Gastrocnemius medialis (tissue), 4 donors: ENCODE measurements around the gene CDH23.

ENCODE experiments used
- POLR2A ChIP-seq, 2 donors: fragments of 450-650 bp; IDR thresholded peaks; one replicate each; pipeline ENCODE4 v1.6.1; 2017; ENCODE audit warnings: antibody characterized with exemption in 2 of 2, mild to moderate bottlenecking in 2 of 2, moderate library complexity in 2 of 2
- TF ChIP-seq, protein P1 (sequence below), 5 experiments: fragments of 450-650 bp in 3 of 5; fragments of 200-600 bp in 2 of 5; sonication (generic) in 2 of 5; IDR thresholded peaks in 4 of 5; conservative IDR thresholded peaks in 1 of 5; 1 replicate in 4 of 5; 2 replicates in 1 of 5; pipeline ENCODE4 v1.5.1; 2016 to 2019; ENCODE audit warnings: antibody characterized with exemption in 5 of 5, mild to moderate bottlenecking in 3 of 5, moderate library complexity in 3 of 5

DNA sequence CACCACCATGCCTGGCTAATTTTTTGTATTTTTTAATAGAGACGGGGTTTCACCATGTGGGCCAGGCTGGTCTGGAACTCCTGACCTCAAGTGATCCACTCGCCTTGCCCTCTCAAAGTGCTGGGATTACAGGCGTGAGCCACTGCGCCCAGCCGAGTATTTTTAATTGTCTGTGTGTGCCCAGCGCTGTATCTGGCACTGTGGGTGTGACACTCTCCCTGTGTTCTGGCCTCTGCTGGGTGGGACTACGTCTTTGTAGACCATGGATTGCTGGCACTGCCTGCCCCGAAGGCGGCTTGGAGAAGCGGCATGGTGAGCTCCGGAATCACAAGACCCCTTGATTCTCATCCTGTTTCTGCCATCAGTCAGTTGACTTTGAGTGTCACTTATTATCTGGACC lies 136.2 kb downstream of the CDH23 start:
- TF ChIP-seq, protein P1, sequence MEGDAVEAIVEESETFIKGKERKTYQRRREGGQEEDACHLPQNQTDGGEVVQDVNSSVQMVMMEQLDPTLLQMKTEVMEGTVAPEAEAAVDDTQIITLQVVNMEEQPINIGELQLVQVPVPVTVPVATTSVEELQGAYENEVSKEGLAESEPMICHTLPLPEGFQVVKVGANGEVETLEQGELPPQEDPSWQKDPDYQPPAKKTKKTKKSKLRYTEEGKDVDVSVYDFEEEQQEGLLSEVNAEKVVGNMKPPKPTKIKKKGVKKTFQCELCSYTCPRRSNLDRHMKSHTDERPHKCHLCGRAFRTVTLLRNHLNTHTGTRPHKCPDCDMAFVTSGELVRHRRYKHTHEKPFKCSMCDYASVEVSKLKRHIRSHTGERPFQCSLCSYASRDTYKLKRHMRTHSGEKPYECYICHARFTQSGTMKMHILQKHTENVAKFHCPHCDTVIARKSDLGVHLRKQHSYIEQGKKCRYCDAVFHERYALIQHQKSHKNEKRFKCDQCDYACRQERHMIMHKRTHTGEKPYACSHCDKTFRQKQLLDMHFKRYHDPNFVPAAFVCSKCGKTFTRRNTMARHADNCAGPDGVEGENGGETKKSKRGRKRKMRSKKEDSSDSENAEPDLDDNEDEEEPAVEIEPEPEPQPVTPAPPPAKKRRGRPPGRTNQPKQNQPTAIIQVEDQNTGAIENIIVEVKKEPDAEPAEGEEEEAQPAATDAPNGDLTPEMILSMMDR (IDR thresholded peaks at IDR 0.05 in 4 of 5, conservative IDR thresholded peaks at IDR 0.05 in 1 of 5): no peak
- TF ChIP-seq POLR2A (IDR thresholded peaks at IDR 0.05): no peak
